ENCODE measurements around the gene PIEZO2. TPM values are rescaled to one million over a fixed set of nuclear protein-coding genes. Genes with fewer than 3 reads are reported as not detected.

Gene PIEZO2
- total RNA-seq, 4 donors from 2014 or later = 2.1 to 7.4 (median 2.5) TPM; not detected in 1

DNA sequence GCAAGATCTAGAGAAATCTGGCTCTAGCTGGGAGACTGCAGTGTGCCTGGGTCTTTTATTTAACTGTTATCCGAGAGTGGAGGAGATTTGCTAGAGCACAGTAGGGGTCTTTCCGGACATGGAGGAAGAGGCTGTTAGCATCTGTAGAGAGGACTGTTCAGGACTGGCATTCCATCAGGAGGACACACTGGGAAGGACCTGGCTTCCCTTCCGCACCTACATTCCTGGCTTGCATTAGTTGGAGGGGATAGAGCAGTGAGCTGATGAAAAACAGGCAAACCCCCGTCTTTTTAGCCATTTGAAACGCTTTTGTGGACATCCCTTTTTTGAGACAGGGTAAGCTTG, 874 bp upstream of the PIEZO2 start:
- Histone ChIP-seq H3K27me3 (peaks cover 0 to 62% (median 7%) of the 10 kb centered on the region in 4 donors), H3K4me3 (no peak overlapping the region)

GRCh38 chr18:11148680-11149440, 509 bp downstream of the PIEZO2 start:
- Histone ChIP-seq H3K36me3 (no peaks in the 10 kb centered on the region), H3K27me3 (peaks cover 0 to 62% (median 7%) of the 10 kb centered on the region in 4 donors), H3K27ac (peak overlapping the region; percentile 32 to 76 (median 40)), H3K4me1 (peaks cover 4 to 42% (median 10%) of the 10 kb centered on the region in 3 donors), H3K9me3 (no peaks in the 10 kb centered on the region), H3K4me3 (peak overlapping the region; percentile 32 to 64 (median 44))
- no peak for TF ChIP-seq POLR2A (IDR thresholded peaks at IDR 0.05)
- TF ChIP-seq, protein P1, sequence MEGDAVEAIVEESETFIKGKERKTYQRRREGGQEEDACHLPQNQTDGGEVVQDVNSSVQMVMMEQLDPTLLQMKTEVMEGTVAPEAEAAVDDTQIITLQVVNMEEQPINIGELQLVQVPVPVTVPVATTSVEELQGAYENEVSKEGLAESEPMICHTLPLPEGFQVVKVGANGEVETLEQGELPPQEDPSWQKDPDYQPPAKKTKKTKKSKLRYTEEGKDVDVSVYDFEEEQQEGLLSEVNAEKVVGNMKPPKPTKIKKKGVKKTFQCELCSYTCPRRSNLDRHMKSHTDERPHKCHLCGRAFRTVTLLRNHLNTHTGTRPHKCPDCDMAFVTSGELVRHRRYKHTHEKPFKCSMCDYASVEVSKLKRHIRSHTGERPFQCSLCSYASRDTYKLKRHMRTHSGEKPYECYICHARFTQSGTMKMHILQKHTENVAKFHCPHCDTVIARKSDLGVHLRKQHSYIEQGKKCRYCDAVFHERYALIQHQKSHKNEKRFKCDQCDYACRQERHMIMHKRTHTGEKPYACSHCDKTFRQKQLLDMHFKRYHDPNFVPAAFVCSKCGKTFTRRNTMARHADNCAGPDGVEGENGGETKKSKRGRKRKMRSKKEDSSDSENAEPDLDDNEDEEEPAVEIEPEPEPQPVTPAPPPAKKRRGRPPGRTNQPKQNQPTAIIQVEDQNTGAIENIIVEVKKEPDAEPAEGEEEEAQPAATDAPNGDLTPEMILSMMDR (IDR thresholded peaks at IDR 0.05) = no peak
- 0% methylated on average over 3 of the region's 86 CpGs; no CpG with 5 or more reads in 1 of the 2 donors for WGBS, 2 donors
- DNase-seq = no peak
- intact Hi-C loops (cut with DNase I) = loop anchor here (10.0 kb wide), 1 partner anchor 294 kb away; no protein-coding TSS in a partner anchor

More for the DNA sequence above, 874 bp upstream of the PIEZO2 start:
- Histone ChIP-seq H3K4me1 (peaks cover 4 to 42% (median 10%) of the 10 kb centered on the region in 3 donors), H3K36me3 (no peaks in the 10 kb centered on the region), H3K9me3 (no peaks in the 10 kb centered on the region), H3K27ac (no peak overlapping the region)
- no peak for TF ChIP-seq POLR2A (IDR thresholded peaks at IDR 0.05)
- TF ChIP-seq, protein P1 (IDR thresholded peaks at IDR 0.05) = no peak
- DNase-seq = no peak
- intact Hi-C loops (cut with DNase I) = no loop called here
- WGBS, 2 donors = 47 to 89% methylated on average over 3 to 5 of the region's 5 CpGs

- Histone ChIP-seq H3K36me3 (no peaks in the 10 kb centered on the region), H3K4me1 (peaks cover 4 to 42% (median 10%) of the 10 kb centered on the region in 3 donors), H3K9me3 (no peaks in the 10 kb centered on the region), H3K27ac (peak overlapping the region; percentile 32 to 76 (median 40)), H3K4me3 (peak overlapping the region; percentile 32 to 64 (median 44)), H3K27me3 (peaks cover 0 to 62% (median 7%) of the 10 kb centered on the region in 4 donors)
- intact Hi-C loops (cut with DNase I) = loop anchor here (10.0 kb wide), 1 partner anchor 293 kb away; no protein-coding TSS in a partner anchor
- WGBS, 2 donors = 16 to 36% methylated on average over 16 to 21 of the region's 39 CpGs
- TF ChIP-seq POLR2A (IDR thresholded peaks at IDR 0.05) = no peak
- TF ChIP-seq, protein P1 (IDR thresholded peaks at IDR 0.05) = no peak
- DNase-seq = no peak
Observed at GRCh38 chr18:11147962-11148679, 1.2 kb downstream of the PIEZO2 start.

GRCh38 chr18:11147371-11147951, 1.9 kb downstream of the PIEZO2 start:
- Histone ChIP-seq H3K36me3 (no peaks in the 10 kb centered on the region), H3K27me3 (peaks cover 0 to 62% (median 7%) of the 10 kb centered on the region in 4 donors), H3K4me3 (peak overlapping the region in 3 of 4 donors; percentile 34 to 64 (median 55)), H3K4me1 (peaks cover 4 to 42% (median 10%) of the 10 kb centered on the region in 3 donors), H3K9me3 (no peaks in the 10 kb centered on the region), H3K27ac (peak overlapping the region in 2 of 4 donors; percentile 2 to 76)
- 19 to 35% methylated on average over 10 to 14 of the region's 23 CpGs for WGBS, 2 donors
- DNase-seq = no peak
- TF ChIP-seq, protein P1 (IDR thresholded peaks at IDR 0.05) = no peak
- no peak for TF ChIP-seq POLR2A (IDR thresholded peaks at IDR 0.05)
- intact Hi-C loops (cut with DNase I) = loop anchor here (10.0 kb wide), 1 partner anchor 293 kb away; no protein-coding TSS in a partner anchor

Measured in esophagus squamous epithelium (tissue), 5 donors.